K562 (cell line): Measurements from ENCODE around the gene VPS11. TPM values are rescaled to one million over a fixed set of nuclear protein-coding genes. Genes with fewer than 3 reads are reported as not detected.

Source experiments
- ARID1B ChIP-seq: fragments of 450-650 bp; IDR thresholded peaks from 2 replicates; pipeline ENCODE4 v1.6.1; 2016; ENCODE audit warnings: antibody characterized with exemption, mild to moderate bottlenecking, inconsistent platforms
- C11orf30 ChIP-seq: fragments of 450-650 bp; IDR thresholded peaks from 2 replicates; pipeline ENCODE4 v1.6.1; 2016; ENCODE audit warnings: low read depth, mild to moderate bottlenecking
- CBX3 ChIP-seq, 2 experiments: IDR thresholded peaks; 1 replicate in 1 of 2; 2 replicates in 1 of 2; pipeline ENCODE4 v1.6.1; 2012; ENCODE audit warnings: inconsistent platforms in 2 of 2, low read length in 2 of 2, borderline replicate concordance in 1 of 2, control low read depth in 1 of 2
- CC2D1A ChIP-seq: fragments of 450-650 bp; IDR thresholded peaks from 2 replicates; pipeline ENCODE4 v1.6.1; 2017; ENCODE audit warnings: mild to moderate bottlenecking
- CHD1 ChIP-seq: fragments of 200-600 bp; sonication (generic); IDR thresholded peaks from one replicate; pipeline ENCODE4 v1.6.1; 2012; ENCODE audit warnings: mild to moderate bottlenecking, moderate library complexity, low read length, inconsistent platforms
- ELF1 ChIP-seq: fragments of 200-800 bp; sonication (Bioruptor generic); IDR thresholded peaks from 2 replicates; pipeline ENCODE4 v1.6.1; 2016; ENCODE audit warnings: missing genetic modification characterization, missing compliant biosample characterization
- ELF4 ChIP-seq: fragments of 450-650 bp; formaldehyde crosslinking; IDR thresholded peaks from 2 replicates; pipeline ENCODE4 v1.4.0; 2022; ENCODE audit warnings: missing genetic modification characterization
- FOXJ3 ChIP-seq: sonication (generic); formaldehyde crosslinking; IDR thresholded peaks from 2 replicates; pipeline ENCODE4 v1.4.0; 2020; ENCODE audit warnings: mild to moderate bottlenecking, missing genetic modification reagents
- HIVEP1 ChIP-seq: fragments of 250-450 bp; sonication (Bioruptor Pico); IDR thresholded peaks from 2 replicates; pipeline ENCODE4 v1.4.0; 2020; ENCODE audit warnings: mild to moderate bottlenecking
- HMG20B ChIP-seq: fragments of 250-450 bp; sonication (Bioruptor Pico); IDR thresholded peaks from 2 replicates; pipeline ENCODE4 v1.5.0; 2021; ENCODE audit warnings: mild to moderate bottlenecking
- ILF3 ChIP-seq: fragments of 450-650 bp; IDR thresholded peaks from 2 replicates; pipeline ENCODE4 v1.6.1; 2018; ENCODE audit warnings: antibody characterized with exemption, mild to moderate bottlenecking, moderate library complexity, borderline replicate concordance
- JUN ChIP-seq, 2 experiments: sonication (generic) in 1 of 2; formaldehyde crosslinking in 1 of 2; IDR thresholded peaks; 2 replicates each; pipeline versions ENCODE4 v1.6.1 to v1.8.0; 2012 to 2022; ENCODE audit warnings: borderline replicate concordance in 2 of 2, mild to moderate bottlenecking in 2 of 2, improper control_type of control experiment in 1 of 2, low read depth in 1 of 2, low read length in 1 of 2, missing genetic modification reagents in 1 of 2
- KLF6 ChIP-seq: fragments of 250-450 bp; sonication (Bioruptor Pico); IDR thresholded peaks from 2 replicates; pipeline ENCODE4 v1.4.0; 2020; ENCODE audit warnings: mild to moderate bottlenecking, moderate library complexity, borderline replicate concordance
- NBN ChIP-seq: fragments of 450-650 bp; IDR thresholded peaks from 2 replicates; pipeline ENCODE4 v1.6.1; 2016; ENCODE audit warnings: low read depth, mild to moderate bottlenecking
- NR2C2 ChIP-seq, 2 experiments: fragments of 200-800 bp in 1 of 2; sonication (Bioruptor generic) in 1 of 2; sonication (generic) in 1 of 2; formaldehyde crosslinking in 1 of 2; IDR thresholded peaks; 2 replicates each; pipeline versions ENCODE4 v1.6.1 to v1.8.0; 2016 to 2022; ENCODE audit warnings: mild to moderate bottlenecking in 1 of 2, missing compliant biosample characterization in 1 of 2, missing genetic modification characterization in 1 of 2, missing genetic modification reagents in 1 of 2
- POLR2AphosphoS5 ChIP-seq: IDR thresholded peaks from 2 replicates; pipeline ENCODE4 v1.6.1; 2011; ENCODE audit warnings: mild to moderate bottlenecking, low read depth, low read length, moderate library complexity; ENCODE audit not compliant: control insufficient read depth, insufficient read depth
- ZNF143 ChIP-seq: sonication (generic); formaldehyde crosslinking; IDR thresholded peaks from 2 replicates; pipeline ENCODE4 v1.9.0; 2022; ENCODE audit warnings: mild to moderate bottlenecking, missing genetic modification reagents
- ZNF174 ChIP-seq: fragments of 250-450 bp; sonication (Bioruptor Pico); IDR thresholded peaks from 2 replicates; pipeline ENCODE4 v1.4.0; 2020; ENCODE audit warnings: mild to moderate bottlenecking
- ZNF347 ChIP-seq: fragments of 450-650 bp; formaldehyde crosslinking; IDR thresholded peaks from 2 replicates; pipeline ENCODE4 v1.4.0; 2020; ENCODE audit warnings: low read depth, mild to moderate bottlenecking, moderate library complexity
- polyA plus RNA-seq, 8 experiments: library from polyadenylated mRNA; depleted of rRNA in 4 of 8; stranded (reverse) in 5 of 8; unstranded in 3 of 8; fragments of >200 nt; fragmentation: Nextera tagmentation in 2 of 8; fragmentation: Illumina TruSeq in 1 of 8; extraction: Ambion mirVana in 2 of 8; extraction: Trizol in 1 of 8; gene quantifications; 2 replicates each; pipeline versions ENCODE4 v1.2.1 to v1.2.3, GENCODE V29; 2011 to 2014; ENCODE audit warnings: inconsistent platforms in 1 of 8, missing spikeins in 1 of 8
- total RNA-seq, 7 experiments: library from RNA; depleted of rRNA in 6 of 7; stranded (reverse); fragments of >200 nt in 6 of 7; fragmentation: Illumina TruSeq in 2 of 7; extraction: Trizol in 2 of 7; gene quantifications; 2 replicates each; pipeline versions ENCODE4 v1.2.1 to v1.2.3, GENCODE V29; 2011 to 2021; ENCODE audit warnings: low replicate concordance in 1 of 7
- TF ChIP-seq, protein P1 (sequence below): fragments of 250-450 bp; sonication (Bioruptor Pico); IDR thresholded peaks from 2 replicates; pipeline ENCODE4 v1.4.0; 2020; ENCODE audit warnings: mild to moderate bottlenecking, moderate library complexity
- TF ChIP-seq, protein P2 (sequence below): IDR thresholded peaks from 3 replicates; pipeline ENCODE4 v1.6.1; 2011; ENCODE audit warnings: borderline replicate concordance, mild to moderate bottlenecking, moderate library complexity; ENCODE audit not compliant: insufficient read length; ENCODE audit errors: extremely low read depth

The VPS11 gene
- total and polyA plus RNA-seq, 9 of the 15 experiments (the other 6 are each of a cell fraction or from before 2014, with no cell fraction given), result 14.1 to 35.5 (median 27.5) TPM

DNA sequence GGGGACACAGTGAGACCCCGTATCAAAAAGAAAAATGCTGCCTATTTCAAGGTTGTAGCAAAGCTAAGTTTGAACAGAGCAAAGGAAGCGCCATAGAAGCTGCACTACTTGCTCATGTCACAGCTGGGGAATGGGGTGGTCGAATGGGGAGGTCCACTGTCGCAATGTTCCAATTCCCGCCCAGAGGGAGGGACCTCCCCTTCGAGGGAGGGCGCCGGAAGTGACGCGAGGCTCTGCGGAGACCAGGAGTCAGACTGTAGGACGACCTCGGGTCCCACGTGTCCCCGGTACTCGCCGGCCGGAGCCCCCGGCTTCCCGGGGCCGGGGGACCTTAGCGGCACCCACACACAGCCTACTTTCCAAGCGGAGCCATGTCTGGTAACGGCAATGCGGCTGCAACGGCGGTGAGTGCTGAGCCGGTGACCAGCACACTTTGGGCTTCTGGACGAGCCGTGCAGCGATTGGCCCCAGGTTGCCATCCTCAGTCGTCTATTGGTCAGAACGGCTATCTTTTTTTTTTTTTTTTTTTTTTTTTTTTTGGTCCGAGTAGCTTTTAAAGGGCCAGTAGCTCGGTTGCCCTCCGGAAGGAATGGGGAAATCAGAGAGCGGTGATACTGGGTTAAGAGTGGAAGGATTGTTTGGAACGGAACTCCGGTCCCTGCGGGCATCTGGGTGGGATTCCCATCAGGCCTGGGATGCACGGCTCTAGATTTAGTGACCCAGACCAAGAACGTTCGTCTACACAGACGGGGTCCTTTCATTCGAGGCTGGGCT lies 17.2 kb downstream of the VPS11 start, which contains the start of gene HMBS (continued):
- TF ChIP-seq, protein P1, sequence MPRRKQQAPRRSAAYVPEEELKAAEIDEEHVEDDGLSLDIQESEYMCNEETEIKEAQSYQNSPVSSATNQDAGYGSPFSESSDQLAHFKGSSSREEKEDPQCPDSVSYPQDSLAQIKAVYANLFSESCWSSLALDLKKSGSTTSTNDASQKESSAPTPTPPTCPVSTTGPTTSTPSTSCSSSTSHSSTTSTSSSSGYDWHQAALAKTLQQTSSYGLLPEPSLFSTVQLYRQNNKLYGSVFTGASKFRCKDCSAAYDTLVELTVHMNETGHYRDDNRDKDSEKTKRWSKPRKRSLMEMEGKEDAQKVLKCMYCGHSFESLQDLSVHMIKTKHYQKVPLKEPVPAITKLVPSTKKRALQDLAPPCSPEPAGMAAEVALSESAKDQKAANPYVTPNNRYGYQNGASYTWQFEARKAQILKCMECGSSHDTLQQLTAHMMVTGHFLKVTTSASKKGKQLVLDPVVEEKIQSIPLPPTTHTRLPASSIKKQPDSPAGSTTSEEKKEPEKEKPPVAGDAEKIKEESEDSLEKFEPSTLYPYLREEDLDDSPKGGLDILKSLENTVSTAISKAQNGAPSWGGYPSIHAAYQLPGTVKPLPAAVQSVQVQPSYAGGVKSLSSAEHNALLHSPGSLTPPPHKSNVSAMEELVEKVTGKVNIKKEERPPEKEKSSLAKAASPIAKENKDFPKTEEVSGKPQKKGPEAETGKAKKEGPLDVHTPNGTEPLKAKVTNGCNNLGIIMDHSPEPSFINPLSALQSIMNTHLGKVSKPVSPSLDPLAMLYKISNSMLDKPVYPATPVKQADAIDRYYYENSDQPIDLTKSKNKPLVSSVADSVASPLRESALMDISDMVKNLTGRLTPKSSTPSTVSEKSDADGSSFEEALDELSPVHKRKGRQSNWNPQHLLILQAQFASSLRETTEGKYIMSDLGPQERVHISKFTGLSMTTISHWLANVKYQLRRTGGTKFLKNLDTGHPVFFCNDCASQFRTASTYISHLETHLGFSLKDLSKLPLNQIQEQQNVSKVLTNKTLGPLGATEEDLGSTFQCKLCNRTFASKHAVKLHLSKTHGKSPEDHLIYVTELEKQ (CRISPR knock-in tag), result no peak
- TF ChIP-seq JUN (IDR thresholded peaks at IDR 0.05; ENCODE audit: borderline replicate concordance, low read depth, low read length) (peak; percentile 30; the same call in 1 of the 2 replicates), JUN (CRISPR knock-in tag; IDR thresholded peaks at IDR 0.05; ENCODE audit: borderline replicate concordance) (no peak), HMG20B (no peak), ZNF174 (CRISPR knock-in tag) (no peak), HIVEP1 (no peak), ZNF347 (CRISPR knock-in tag) (no peak), ZNF143 (CRISPR knock-in tag) (0 out of 2 replicates have a peak, but pooled peaks have one; percentile 10), ARID1B (no peak; the same call in 1 of the 2 replicates), CHD1 (peak; percentile 33), ELF4 (CRISPR knock-in tag) (peak; percentile 45; the same call in 1 of the 2 replicates), POLR2AphosphoS5 (peak; percentile 76; the same call in 1 of the 2 replicates), ELF1 (peak; percentile 56; the same call in 1 of the 2 replicates), C11orf30 (peak; percentile 64), KLF6 (CRISPR knock-in tag) (peak; percentile 48; the same call in 1 of the 2 replicates), CC2D1A (0 out of 2 replicates have a peak, but pooled peaks have one; percentile 4), NBN (0 out of 2 replicates have a peak, but pooled peaks have one; percentile 23), CBX3 (IDR thresholded peaks at IDR 0.05; ENCODE audit: borderline replicate concordance in 1 of 2, low read length in 2 of 2) (0 out of 3 replicates have a peak, but pooled peaks of 1 of the 2 experiments have one; percentile 14), FOXJ3 (CRISPR knock-in tag) (no peak), NR2C2 (CRISPR knock-in tag; IDR thresholded peaks at IDR 0.05) (no peak), NR2C2 (tag; IDR thresholded peaks at IDR 0.05) (peak; percentile 82), ILF3 (no peak)
- TF ChIP-seq, protein P2, sequence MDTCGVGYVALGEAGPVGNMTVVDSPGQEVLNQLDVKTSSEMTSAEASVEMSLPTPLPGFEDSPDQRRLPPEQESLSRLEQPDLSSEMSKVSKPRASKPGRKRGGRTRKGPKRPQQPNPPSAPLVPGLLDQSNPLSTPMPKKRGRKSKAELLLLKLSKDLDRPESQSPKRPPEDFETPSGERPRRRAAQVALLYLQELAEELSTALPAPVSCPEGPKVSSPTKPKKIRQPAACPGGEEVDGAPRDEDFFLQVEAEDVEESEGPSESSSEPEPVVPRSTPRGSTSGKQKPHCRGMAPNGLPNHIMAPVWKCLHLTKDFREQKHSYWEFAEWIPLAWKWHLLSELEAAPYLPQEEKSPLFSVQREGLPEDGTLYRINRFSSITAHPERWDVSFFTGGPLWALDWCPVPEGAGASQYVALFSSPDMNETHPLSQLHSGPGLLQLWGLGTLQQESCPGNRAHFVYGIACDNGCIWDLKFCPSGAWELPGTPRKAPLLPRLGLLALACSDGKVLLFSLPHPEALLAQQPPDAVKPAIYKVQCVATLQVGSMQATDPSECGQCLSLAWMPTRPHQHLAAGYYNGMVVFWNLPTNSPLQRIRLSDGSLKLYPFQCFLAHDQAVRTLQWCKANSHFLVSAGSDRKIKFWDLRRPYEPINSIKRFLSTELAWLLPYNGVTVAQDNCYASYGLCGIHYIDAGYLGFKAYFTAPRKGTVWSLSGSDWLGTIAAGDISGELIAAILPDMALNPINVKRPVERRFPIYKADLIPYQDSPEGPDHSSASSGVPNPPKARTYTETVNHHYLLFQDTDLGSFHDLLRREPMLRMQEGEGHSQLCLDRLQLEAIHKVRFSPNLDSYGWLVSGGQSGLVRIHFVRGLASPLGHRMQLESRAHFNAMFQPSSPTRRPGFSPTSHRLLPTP, result no peak
